ENCODE measurements around the gene RNGTT.

GRCh38 chr6:88987922-88988321, 24.5 kb upstream of the RNGTT start:
- TF ChIP-seq EZH2phosphoT487 (IDR thresholded peaks at IDR 0.05; ENCODE audit: borderline replicate concordance, low read length): no peak
- TF ChIP-seq, protein P1, sequence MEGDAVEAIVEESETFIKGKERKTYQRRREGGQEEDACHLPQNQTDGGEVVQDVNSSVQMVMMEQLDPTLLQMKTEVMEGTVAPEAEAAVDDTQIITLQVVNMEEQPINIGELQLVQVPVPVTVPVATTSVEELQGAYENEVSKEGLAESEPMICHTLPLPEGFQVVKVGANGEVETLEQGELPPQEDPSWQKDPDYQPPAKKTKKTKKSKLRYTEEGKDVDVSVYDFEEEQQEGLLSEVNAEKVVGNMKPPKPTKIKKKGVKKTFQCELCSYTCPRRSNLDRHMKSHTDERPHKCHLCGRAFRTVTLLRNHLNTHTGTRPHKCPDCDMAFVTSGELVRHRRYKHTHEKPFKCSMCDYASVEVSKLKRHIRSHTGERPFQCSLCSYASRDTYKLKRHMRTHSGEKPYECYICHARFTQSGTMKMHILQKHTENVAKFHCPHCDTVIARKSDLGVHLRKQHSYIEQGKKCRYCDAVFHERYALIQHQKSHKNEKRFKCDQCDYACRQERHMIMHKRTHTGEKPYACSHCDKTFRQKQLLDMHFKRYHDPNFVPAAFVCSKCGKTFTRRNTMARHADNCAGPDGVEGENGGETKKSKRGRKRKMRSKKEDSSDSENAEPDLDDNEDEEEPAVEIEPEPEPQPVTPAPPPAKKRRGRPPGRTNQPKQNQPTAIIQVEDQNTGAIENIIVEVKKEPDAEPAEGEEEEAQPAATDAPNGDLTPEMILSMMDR (conservative IDR thresholded peaks at IDR 0.05; ENCODE audit: low read depth, low read length): no peak

Data from PC-3 (cell line).